ENCODE results near the gene KRT38.
A peak's percentile ranks its signal among the peaks of the same experiment; 100 is the strongest.

KRT38 gene

DNA sequence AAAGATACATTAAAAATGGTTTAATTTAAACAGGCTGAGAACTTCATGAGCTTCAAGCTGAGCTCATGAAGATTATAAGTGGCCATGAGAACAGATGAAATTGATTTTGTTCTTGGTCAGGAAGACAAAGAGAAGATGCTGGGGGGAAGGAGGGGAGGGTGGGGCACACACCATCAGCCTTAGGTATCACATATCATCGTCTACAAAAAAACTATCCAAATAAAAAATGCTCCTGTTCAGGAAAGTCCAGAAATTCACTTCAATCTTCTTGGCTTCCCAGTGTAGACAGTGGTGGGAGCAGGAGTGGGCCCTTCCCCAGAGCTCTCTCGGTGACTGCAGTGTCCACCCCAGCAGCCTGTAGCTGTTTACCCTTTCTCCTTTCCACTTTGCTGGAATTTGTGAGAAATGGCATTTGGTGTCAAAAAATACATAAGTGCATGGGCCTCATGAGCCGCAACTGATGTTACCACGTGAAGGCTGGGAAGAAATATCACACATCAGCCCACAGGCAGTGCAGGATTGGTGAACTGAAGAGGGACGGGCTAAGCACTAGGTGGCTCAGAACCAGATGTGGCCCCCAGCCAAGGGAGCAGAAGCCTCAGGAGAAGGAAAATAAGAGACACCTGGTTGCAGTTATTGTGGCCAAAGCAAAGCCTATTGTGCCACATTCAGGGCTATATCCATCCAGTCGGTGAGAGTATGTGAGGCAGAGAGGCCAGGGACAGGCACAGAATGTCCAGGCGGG, 22.5 kb downstream of the KRT38 start:
- Mint-ChIP-seq H3K4me1 (peaks cover 4% of the 10 kb centered on the region), H3K27ac (no peak overlapping the region), H3K9me3 (no peaks in the 10 kb centered on the region), H3K27me3 (no peaks in the 10 kb centered on the region), H3K36me3 (no peaks in the 10 kb centered on the region), H3K4me3 (no peak overlapping the region)

- no peaks in the 10 kb centered on the region for H3K9me3 Mint-ChIP-seq
- peak overlapping the region; percentile 9 for H3K27ac Mint-ChIP-seq
These were observed 23.2 kb downstream of the KRT38 start for GRCh38 chr17:41417576-41418015.

GRCh38 chr17:41417127-41417526, 23.7 kb downstream of the KRT38 start:
- no peak overlapping the region for H3K27ac Mint-ChIP-seq
- H3K27me3 Mint-ChIP-seq = no peaks in the 10 kb centered on the region

More at GRCh38 chr17:41417576-41418015, 23.2 kb downstream of the KRT38 start:
- H3K4me1 Mint-ChIP-seq = peaks cover 4% of the 10 kb centered on the region
- no peaks in the 10 kb centered on the region for H3K27me3 Mint-ChIP-seq
- H3K36me3 Mint-ChIP-seq = no peaks in the 10 kb centered on the region
- H3K4me3 Mint-ChIP-seq = no peak overlapping the region

DNA sequence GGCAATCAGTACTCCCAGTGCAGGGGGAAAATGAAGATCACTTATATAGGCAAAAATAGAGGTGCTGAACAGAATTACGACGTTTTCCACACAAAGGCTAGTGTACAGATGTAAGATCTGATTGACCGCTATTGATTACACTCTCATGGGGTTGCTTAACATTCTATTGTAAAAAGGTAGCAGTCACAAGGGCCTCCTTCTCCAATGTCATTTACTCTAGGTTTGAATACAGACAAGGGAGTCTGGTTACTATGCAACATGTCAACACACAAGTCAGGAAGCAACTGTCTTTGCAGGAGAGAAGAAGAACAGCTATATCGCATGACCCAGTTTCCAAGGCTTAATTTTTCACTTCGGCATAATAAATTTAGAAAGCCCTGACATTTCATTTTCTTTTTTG, 24.3 kb downstream of the KRT38 start:
- Mint-ChIP-seq H3K27ac (no peak overlapping the region), H3K4me1 (peaks cover 4% of the 10 kb centered on the region), H3K27me3 (no peaks in the 10 kb centered on the region), H3K36me3 (no peaks in the 10 kb centered on the region), H3K4me3 (no peak overlapping the region), H3K9me3 (no peaks in the 10 kb centered on the region)

More at GRCh38 chr17:41417127-41417526, 23.7 kb downstream of the KRT38 start:
- no peaks in the 10 kb centered on the region for H3K36me3 Mint-ChIP-seq
- no peak overlapping the region for H3K4me3 Mint-ChIP-seq
- peaks cover 4% of the 10 kb centered on the region for H3K4me1 Mint-ChIP-seq
- H3K9me3 Mint-ChIP-seq = no peaks in the 10 kb centered on the region

GRCh38 chr17:41415833-41416335, 24.9 kb downstream of the KRT38 start:
- Mint-ChIP-seq H3K27me3 (no peaks in the 10 kb centered on the region), H3K9me3 (no peaks in the 10 kb centered on the region), H3K27ac (no peak overlapping the region), H3K4me3 (no peak overlapping the region), H3K36me3 (no peaks in the 10 kb centered on the region), H3K4me1 (peaks cover 4% of the 10 kb centered on the region)

- Mint-ChIP-seq H3K36me3 (no peaks in the 10 kb centered on the region), H3K4me3 (no peak overlapping the region), H3K9me3 (no peaks in the 10 kb centered on the region), H3K27ac (no peak overlapping the region), H3K4me1 (peaks cover 4% of the 10 kb centered on the region), H3K27me3 (no peaks in the 10 kb centered on the region)
These were observed 25.4 kb downstream of the KRT38 start for GRCh38 chr17:41415411-41415810.

DNA sequence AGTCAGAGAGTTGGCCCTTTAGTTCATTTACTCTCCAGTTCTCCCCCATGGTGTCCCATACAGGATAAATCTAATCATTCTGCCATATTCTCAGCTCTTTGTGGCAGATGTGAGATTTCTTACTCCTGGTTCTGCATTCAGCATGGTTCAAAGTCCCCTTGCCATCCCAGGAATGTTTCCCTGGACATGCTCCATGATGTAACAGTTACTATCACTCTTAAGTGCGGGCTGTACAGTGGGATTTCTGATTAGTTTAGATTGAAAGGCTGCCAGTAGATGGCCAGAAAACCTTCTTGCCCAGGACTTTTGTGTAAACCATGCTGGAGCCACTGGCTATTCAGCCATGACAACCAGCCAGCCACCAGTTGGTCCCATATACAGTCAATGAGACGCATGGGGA, 26.8 kb downstream of the KRT38 start:
- H3K4me3 Mint-ChIP-seq = no peak overlapping the region
- no peaks in the 10 kb centered on the region for H3K9me3 Mint-ChIP-seq
- H3K36me3 Mint-ChIP-seq = no peaks in the 10 kb centered on the region
- H3K27me3 Mint-ChIP-seq = no peaks in the 10 kb centered on the region
- H3K27ac Mint-ChIP-seq = no peak overlapping the region
- H3K4me1 Mint-ChIP-seq = peaks cover 15% of the 10 kb centered on the region

GRCh38 chr17:41413353-41413957, 27.3 kb downstream of the KRT38 start:
- H3K27ac Mint-ChIP-seq = no peak overlapping the region
- peaks cover 20% of the 10 kb centered on the region for H3K4me1 Mint-ChIP-seq

DNA sequence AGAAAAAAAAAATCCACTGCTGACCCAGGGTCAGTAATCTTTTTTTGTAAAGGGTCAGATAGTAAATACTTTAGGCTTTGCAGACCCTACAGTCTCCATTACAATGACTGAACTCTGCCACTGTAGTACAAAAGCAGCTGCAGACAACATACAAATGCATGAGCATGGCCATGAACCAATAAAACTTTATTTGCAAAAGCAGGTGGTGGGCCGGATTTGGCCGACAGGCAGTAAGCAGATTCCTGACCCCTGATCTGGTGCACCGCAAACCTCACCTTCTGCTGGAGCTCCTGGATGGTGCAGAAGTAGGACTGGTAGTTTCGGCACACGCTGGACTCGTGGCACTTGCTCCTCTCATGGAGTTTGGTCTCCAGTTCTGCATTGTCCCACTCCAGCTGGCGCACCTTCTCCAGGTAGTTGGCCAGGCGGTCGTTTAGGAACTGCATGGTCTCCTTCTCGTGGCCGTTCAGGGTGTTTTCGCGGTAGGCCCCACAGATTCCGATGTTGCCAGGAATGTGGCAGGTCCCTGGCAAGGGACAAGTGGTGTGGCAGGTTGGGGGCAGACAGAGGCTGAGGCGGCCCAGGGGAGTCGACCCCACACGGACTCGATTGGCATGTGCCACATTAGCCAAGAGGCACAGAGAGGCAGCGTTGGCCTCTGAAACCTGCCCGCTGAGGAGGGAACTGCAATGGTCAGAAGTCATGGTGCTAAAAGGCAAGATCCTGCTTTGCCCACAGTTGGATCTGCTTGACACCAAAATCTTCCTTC, 29.5 kb downstream of the KRT38 start:
- H3K9me3 Mint-ChIP-seq = no peaks in the 10 kb centered on the region
- H3K27me3 Mint-ChIP-seq = no peaks in the 10 kb centered on the region
- no peak overlapping the region for H3K4me3 Mint-ChIP-seq
- H3K27ac Mint-ChIP-seq = no peak overlapping the region
- peaks cover 20% of the 10 kb centered on the region for H3K4me1 Mint-ChIP-seq
- H3K36me3 Mint-ChIP-seq = no peaks in the 10 kb centered on the region

More at GRCh38 chr17:41413353-41413957, 27.3 kb downstream of the KRT38 start:
- H3K9me3 Mint-ChIP-seq = no peaks in the 10 kb centered on the region
- no peak overlapping the region for H3K4me3 Mint-ChIP-seq
- no peaks in the 10 kb centered on the region for H3K36me3 Mint-ChIP-seq
- no peaks in the 10 kb centered on the region for H3K27me3 Mint-ChIP-seq

- Mint-ChIP-seq H3K4me3 (no peak overlapping the region), H3K4me1 (peaks cover 44% of the 10 kb centered on the region), H3K27me3 (no peaks in the 10 kb centered on the region), H3K9me3 (no peaks in the 10 kb centered on the region), H3K36me3 (no peaks in the 10 kb centered on the region), H3K27ac (no peak overlapping the region)
These were observed 33.6 kb downstream of the KRT38 start for GRCh38 chr17:41407226-41407625.

DNA sequence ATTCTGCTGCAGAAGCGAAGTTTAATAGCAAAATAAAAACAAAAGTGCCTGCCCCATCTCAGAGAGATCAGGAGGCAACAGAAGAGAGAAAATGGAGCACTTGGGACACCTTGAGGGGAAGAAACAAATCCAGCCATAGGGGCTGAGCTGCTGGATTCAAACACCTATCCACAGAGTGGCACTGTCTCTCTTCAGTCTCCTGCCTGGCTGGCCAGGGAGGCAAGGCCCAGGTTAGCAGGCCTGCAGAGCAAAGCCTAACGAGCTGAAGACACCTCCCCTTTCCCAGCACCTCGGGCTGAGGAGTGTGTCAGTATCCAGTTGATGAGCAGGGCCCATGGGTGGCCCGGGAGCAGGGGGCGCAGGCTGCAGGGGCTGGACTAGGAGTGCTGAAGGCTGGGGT, 34.6 kb downstream of the KRT38 start:
- peak overlapping the region; percentile 52 for H3K27ac Mint-ChIP-seq
- H3K36me3 Mint-ChIP-seq = no peaks in the 10 kb centered on the region
- peaks cover 46% of the 10 kb centered on the region for H3K4me1 Mint-ChIP-seq
- no peaks in the 10 kb centered on the region for H3K9me3 Mint-ChIP-seq
- H3K27me3 Mint-ChIP-seq = no peaks in the 10 kb centered on the region
- no peak overlapping the region for H3K4me3 Mint-ChIP-seq

GRCh38 chr17:41404024-41404671, 36.6 kb downstream of the KRT38 start:
- Mint-ChIP-seq H3K9me3 (no peaks in the 10 kb centered on the region), H3K4me1 (peaks cover 41% of the 10 kb centered on the region), H3K27ac (no peak overlapping the region), H3K27me3 (no peaks in the 10 kb centered on the region), H3K36me3 (no peaks in the 10 kb centered on the region), H3K4me3 (peak overlapping the region; percentile 2)

DNA sequence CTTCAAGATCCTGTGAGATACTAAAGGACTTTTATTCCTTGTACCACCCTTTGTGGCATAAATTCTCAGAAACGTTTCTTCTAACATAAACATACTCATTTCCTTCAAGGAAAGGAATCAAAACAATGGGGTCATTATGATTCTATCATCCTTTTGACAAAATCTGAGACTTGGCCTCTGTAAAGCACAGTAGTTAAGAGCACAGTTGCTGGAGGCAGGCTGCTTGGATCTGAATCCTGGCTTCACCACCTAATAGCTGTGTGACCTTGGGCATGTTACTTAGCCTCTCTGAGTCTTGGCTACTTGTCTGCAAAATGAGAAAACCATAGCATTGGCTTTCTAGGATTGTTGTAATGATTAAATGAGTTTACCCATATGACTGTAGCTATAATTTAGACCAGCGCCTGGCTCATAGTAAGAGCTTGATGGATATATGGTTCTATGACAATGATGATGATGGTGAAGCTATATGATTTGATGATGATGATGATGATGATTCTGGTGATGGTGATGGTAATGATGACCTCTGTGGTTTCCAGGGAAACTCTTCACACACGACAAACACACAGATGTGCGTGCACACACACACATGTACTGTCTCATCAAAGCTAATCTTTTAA, 37.3 kb downstream of the KRT38 start:
- H3K27ac Mint-ChIP-seq = peak overlapping the region; percentile 1
- H3K9me3 Mint-ChIP-seq = no peaks in the 10 kb centered on the region
- no peaks in the 10 kb centered on the region for H3K27me3 Mint-ChIP-seq
- peaks cover 36% of the 10 kb centered on the region for H3K4me1 Mint-ChIP-seq
- peak overlapping the region; percentile 2 for H3K4me3 Mint-ChIP-seq
- no peaks in the 10 kb centered on the region for H3K36me3 Mint-ChIP-seq

GRCh38 chr17:41402161-41402560, 38.6 kb downstream of the KRT38 start:
- H3K36me3 Mint-ChIP-seq = no peaks in the 10 kb centered on the region
- no peaks in the 10 kb centered on the region for H3K27me3 Mint-ChIP-seq
- H3K4me1 Mint-ChIP-seq = peaks cover 32% of the 10 kb centered on the region
- peak overlapping the region; percentile 48 for H3K27ac Mint-ChIP-seq
- no peaks in the 10 kb centered on the region for H3K9me3 Mint-ChIP-seq
- H3K4me3 Mint-ChIP-seq = no peak overlapping the region

Data from activated naive CD4-positive, alpha-beta T cell treated with anti-CD3 and anti-CD28 coated beads, Interleukin-2, amount 50 U/mL, for 24 hours (primary cell).